ENCODE measurements around the gene KCNK5.

KCNK5 gene

GRCh38 chr6:39196673-39197091 lies 32.6 kb downstream of the KCNK5 start:
- DNase-seq = no peak

DNA sequence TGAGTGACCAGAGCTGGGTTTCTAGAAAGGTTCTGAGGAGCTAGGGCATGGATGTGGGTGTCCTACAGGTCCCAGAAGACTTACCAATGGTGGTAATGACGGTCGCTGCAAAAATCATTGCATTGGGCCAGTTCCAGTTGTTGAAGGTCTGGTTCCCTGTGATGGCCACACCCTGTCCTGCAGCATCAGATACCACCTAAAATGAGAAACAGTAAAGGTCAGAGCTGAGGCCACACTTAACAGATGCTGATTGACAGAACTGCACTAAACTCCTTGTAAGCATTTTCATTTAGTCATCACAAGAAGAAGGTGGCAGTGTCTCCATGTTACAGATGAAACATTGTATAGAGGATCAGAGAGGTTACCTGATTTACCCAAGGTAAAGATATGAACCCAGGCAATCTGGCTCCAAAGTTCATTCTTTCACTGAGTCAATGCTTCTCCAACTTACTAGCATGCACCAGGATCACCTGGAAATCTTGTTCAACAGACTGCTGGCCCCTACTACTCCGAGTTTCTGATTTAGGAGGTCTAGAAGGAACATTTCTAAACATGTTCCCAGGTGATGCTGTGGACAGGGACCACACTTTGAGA lies 33.4 kb downstream of the KCNK5 start:
- no peak for DNase-seq

GRCh38 chr6:39194466-39194865 lies 34.8 kb downstream of the KCNK5 start:
- no peak for DNase-seq

DNA sequence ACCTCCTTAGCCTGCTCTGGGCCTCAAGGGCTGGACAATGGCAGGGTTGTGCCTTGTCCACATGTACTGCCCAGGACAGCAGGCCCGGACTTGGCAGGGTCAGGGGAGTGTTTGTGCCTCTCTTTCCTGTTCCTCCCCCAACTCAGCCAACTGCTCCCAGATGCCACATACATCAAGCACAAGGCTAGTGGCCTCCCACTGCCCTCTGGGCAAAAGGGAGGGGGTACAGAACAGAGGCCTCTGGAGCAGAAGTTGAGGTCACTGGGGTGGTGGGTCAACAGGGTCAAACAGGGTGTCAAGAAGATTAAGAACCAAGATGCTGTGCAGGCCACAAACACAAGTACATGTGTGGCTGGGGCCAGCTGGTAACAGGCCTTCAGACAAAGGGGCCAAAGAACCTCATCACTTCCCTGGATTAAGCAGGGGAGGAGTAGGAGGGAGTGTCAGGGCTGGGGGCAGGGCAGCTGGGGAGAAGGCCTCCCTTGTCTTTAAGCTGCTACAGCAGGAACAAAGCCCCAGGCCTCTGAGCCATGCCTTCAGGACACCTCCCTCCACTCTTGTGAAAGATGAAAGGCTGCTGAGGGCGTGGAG lies 36.0 kb downstream of the KCNK5 start:
- DNase-seq = no peak

- no peak for DNase-seq
These were observed 36.5 kb downstream of the KCNK5 start for GRCh38 chr6:39192736-39193135.

- no peak for DNase-seq
These were observed 37.9 kb downstream of the KCNK5 start for GRCh38 chr6:39191236-39191930.

DNA sequence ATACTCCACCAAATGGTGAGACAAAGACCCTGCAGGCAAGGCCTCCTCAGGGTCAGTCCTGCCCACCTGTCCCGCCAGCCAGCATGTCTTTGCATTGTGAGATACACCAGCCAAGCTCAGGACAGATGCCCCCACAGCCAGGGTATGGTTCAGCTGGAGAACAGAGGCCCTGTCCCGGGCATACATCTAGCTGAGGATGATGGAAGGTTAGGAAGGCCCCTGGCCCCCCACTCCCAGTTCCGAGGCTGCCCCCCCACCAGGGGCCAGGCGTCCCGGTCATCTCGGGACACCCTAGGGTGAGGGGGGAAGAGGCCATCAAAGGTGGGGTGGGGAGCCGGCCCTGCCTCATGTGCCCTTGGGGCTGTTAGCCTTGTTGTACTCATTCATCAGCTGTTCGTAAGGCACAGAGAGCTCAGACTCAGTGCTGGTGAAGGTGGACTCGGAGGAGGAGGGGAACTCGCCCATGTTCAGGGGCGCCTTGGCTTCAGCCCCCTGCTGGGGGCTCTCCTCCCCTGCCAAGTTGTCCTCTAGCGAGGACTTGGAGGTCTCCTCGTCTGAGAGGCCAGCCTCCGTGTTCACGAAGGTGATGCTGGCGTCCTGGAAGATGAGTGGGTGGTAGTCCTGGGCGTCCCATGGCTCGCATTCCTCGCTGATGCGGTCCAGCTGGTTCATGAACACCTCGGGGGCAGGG lies 38.6 kb downstream of the KCNK5 start:
- no peak for DNase-seq

DNA sequence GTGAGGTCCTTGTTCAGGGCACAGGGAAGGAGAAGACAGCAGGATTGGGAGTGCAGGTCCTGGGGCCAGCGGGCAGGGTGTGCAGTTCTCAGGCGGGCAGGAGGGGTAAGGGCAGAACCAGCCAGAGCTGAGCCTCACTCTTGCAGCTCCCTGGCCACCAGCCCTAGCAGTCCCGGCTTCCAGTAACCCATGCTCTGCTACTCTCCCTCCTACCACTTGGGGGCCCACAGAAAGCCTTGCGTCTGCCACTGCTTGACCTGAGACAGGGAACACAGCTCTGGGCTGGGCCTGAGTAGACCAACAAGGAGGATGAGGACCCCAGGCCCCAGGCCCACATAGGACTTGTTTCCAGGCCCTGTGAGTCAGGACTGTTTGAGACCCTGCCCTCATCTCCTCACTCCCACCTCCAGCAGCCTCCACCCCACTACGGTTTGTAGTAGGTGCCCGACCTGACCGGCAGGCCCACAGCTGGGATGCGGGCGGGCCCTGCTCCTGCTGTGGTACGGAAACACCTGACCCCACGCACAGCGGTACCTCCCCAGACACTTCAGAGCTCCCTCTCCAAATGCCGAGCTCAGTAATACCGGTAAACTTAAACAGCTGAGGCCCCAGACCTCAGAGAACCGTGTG lies 39.2 kb downstream of the KCNK5 start:
- no peak for DNase-seq

GRCh38 chr6:39189131-39189530 lies 40.1 kb downstream of the KCNK5 start:
- no peak for DNase-seq

- no peak for DNase-seq
These were observed 40.7 kb downstream of the KCNK5 start for GRCh38 chr6:39188571-39188970.

DNA sequence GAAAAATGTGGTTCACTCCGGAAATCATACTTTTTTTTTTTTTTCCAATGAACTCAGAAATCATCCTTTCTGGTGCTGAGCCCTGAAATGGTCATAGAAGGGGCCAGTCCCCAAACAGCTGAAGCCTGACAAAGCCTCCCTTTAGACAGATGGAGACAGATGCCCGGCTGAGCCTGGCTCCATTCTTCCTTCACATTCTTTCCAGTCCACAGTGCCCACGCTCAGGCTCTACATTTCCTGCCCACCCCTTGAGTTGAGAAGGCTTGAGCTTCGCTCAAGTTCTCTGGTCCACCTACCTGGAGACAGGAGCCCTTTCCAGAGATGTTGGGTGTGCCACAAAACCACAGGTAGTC lies 41.2 kb downstream of the KCNK5 start:
- no peak for DNase-seq

DNA sequence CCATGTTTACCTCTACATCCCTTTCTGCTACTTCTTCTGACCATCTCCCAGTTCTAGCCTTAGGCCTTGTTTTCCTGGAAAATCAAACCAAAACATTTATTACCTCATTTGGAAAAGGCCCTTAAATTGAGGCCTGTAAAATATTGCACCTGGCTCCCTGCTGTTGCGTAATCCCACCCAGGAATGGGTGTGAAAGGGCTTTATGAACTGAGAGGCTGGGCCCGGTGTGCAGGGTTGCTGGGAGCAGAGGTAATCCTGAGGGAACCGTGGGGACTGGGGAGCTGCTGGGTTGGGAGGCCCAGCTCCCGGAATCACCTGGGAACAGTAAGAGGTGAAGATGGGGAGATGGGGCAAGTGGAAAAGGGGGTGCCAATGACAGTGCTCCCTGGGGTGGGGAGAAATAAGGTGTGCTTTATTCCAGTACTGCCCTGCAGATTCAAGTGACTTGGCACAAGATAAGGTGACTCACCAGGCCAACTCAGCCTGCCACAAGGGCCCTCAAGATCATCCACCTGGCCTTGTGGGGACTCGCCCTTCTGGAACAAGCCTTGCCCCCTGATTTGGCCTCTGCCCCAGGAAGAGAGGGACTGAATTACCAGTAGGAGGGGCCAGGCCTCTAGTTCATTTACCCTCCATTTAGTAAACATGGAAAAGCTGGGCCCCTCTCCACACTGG lies 44.2 kb downstream of the KCNK5 start:
- DNase-seq = no peak

DNA sequence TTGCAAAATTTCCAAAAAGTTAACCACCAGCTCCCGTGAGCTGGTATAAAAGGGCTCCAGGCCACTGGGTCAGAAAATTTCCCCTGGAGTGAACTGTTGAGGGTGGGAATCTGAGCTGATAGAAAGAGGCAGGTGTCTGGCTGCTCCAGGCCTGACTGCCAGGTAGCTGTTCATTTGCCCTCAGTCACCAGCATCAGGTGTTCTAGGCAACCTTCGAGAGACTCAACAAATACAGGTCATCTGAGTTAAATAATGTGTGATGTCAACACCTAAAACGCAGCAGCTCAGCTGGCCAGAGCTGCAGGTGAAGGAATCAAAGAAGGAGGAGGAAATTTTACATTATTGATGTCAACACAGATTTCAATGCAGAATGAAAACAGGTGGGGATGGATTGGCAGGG lies 46.7 kb downstream of the KCNK5 start:
- DNase-seq = no peak

GRCh38 chr6:39181826-39182225 lies 47.4 kb downstream of the KCNK5 start:
- no peak for DNase-seq

DNA sequence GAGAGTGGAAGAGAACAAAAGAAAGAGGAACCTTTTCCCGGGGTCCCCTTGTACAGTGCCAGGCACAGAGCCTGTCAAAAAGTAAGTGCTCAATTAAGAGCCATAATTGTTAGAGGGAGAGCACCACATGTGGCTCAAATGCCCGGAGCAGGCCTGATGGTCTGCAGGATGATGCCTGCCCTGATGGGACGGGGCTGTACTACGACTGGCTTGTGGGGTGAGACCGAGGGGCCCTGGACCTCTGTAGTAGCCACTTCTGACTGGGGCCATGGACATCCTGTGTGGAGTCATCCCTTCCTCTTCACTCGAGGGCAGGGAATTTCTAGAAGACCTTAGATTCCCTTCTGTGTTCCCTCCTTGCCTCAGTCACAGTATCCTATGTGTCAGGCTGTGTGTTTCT lies 47.9 kb downstream of the KCNK5 start:
- DNase-seq = no peak

- DNase-seq = no peak
These were observed 50.5 kb downstream of the KCNK5 start for GRCh38 chr6:39178804-39179203.

- no peak for DNase-seq
These were observed 51.0 kb downstream of the KCNK5 start for GRCh38 chr6:39178235-39178634.

GRCh38 chr6:39177130-39177529 lies 52.1 kb downstream of the KCNK5 start:
- DNase-seq = no peak

DNA sequence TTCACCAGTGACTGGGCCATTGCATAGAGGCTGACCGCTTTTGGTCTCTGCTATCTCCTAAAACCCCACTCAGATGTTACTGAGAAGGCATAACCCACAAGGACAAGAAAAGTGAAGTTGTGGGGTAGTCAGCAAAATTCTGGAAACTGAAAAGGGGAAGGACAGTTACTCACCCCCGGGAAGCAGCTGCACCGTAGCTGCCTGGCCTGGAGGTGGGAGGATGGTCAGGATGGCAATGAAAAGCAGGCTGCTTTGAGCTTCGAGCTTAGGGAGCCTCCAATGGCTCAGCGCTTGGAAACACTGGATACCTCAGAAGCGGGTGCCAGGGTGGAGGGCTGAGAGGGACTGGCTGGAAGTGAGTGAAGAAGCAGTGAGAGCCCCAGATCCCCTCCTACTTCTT lies 56.0 kb downstream of the KCNK5 start:
- no peak for DNase-seq

- DNase-seq = no peak
These were observed 56.9 kb downstream of the KCNK5 start for GRCh38 chr6:39172377-39172757.

DNA sequence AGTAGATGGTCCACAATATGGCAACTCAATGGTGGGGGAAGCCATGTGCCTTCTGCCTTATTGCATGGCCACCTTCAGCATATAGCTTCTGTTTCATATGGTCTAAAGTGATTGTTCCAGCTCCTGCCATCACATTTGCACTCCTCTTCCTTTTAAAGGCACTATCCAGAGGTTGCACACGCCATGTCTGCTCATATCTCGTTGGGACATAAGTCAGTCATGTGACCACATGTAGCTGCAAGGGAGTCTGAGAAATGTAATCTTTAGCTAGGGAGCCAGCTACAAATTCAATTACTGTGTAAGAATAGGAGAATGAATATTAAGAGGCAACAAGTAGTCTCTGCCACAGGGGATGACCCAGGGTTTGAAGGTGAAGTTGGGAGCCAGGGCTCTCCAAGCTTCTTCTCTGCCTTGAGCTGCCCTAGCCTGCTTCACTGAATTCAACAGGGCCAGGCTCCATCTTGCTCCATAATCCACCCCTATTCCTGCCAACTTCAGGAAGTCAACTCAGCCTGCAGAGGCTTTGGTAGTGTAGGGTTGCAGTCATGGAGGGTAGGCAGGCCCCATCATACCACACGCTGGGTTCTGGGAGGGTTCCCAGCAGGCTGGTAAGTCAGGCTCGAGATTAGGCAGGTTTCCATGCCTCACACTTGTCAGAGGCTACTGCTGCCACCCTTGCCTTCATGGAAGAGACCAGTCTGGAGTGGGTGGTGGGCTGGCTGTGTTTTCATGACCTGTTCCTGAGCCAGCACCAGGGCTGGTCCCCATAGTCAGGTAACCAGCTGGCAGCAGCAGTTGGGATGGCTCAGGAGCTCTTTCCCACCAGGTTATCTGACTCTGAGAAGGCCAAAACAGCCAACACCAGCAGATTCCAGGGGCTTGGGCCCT lies 57.5 kb downstream of the KCNK5 start:
- DNase-seq = no peak

- no peak for DNase-seq
These were observed 58.4 kb downstream of the KCNK5 start for GRCh38 chr6:39170860-39171259.
